Measurements from ENCODE around the gene SYCP2. TPM values are rescaled to one million over a fixed set of nuclear protein-coding genes. Genes with fewer than 3 reads are reported as not detected.

The SYCP2 gene
- total RNA-seq, 4 donors from 2014 or later: 1.9 to 8.5 (median 5.9) TPM

DNA sequence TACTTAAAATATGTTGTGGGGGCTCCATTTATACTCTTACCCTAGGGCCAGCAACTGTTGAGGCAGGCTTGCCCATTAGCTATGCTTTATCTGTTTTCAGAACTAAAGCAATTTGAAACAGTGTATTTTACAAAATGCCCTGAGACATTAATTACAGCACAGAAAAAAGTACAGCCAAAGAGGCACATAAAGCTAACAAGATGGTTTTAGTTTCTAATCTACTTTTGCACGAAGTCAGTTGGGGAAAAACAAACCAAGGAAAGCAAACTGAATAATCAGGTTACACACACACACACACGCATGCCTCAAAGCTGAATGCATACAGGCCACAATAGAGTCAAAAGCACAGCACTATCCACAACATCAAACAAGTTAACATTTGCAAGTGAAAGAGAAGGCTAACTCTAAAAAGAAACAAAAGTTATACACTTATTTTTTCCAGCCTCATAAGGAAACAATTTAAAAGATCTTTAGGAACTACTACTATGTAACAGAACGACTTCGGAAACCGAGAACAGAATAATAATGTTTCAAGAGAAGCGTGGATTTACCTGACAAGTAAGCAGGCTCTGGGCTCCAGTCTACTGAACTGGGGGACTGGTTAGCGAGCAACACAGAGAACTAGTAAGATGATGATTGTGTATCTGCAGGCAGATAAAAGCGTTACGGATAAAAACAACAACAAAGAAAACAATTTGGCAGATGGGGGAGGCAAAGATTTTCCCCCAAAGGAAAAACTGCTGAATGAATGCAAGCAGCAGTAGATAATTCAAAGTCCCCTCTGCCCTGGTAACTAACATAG lies 1.7 kb downstream of the SYCP2 start:
- H3K9me3 ChIP-seq: no peaks in the 10 kb centered on the region
- H3K27me3 ChIP-seq: no peaks in the 10 kb centered on the region
- DNase-seq: no peak
- H3K4me1 ChIP-seq: peaks cover 3 to 6% of the 10 kb centered on the region in 2 donors
- WGBS, 2 donors: 87% methylated on average over 9 of the region's 9 CpGs
- TF ChIP-seq POLR2A (IDR thresholded peaks at IDR 0.05): no peak
- TF ChIP-seq, protein P1, sequence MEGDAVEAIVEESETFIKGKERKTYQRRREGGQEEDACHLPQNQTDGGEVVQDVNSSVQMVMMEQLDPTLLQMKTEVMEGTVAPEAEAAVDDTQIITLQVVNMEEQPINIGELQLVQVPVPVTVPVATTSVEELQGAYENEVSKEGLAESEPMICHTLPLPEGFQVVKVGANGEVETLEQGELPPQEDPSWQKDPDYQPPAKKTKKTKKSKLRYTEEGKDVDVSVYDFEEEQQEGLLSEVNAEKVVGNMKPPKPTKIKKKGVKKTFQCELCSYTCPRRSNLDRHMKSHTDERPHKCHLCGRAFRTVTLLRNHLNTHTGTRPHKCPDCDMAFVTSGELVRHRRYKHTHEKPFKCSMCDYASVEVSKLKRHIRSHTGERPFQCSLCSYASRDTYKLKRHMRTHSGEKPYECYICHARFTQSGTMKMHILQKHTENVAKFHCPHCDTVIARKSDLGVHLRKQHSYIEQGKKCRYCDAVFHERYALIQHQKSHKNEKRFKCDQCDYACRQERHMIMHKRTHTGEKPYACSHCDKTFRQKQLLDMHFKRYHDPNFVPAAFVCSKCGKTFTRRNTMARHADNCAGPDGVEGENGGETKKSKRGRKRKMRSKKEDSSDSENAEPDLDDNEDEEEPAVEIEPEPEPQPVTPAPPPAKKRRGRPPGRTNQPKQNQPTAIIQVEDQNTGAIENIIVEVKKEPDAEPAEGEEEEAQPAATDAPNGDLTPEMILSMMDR (IDR thresholded peaks at IDR 0.05): no peak
- no peak overlapping the region for H3K27ac ChIP-seq
- H3K4me3 ChIP-seq (replicated peaks in 1 of 3): no peak overlapping the region
- H3K36me3 ChIP-seq: no peaks in the 10 kb centered on the region
- intact Hi-C loops (cut with DNase I): no loop called here

DNA sequence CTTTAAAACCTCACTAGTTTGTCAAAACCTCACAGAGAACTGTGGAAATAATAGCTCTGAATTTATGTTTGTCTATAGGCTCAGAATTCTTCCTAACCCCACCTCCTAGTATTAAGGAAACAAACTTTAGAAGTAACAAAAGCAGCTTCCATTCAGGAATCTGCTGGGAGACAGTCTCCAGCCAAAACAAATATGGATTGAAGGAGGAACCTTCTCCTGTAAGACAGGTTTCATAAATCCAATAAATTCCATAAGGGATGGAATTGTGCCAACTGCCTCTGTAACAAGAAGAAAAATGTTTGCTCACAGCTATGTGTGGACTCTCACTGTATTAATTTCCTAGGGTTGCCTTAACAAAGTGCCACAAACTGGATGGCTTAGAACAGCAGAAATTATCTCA lies 7.5 kb downstream of the SYCP2 start:
- no peaks in the 10 kb centered on the region for H3K9me3 ChIP-seq
- TF ChIP-seq, protein P1 (IDR thresholded peaks at IDR 0.05): no peak
- TF ChIP-seq POLR2A (IDR thresholded peaks at IDR 0.05): no peak
- no peaks in the 10 kb centered on the region for H3K36me3 ChIP-seq
- intact Hi-C loops (cut with DNase I): no loop called here
- no peaks in the 10 kb centered on the region for H3K27me3 ChIP-seq
- H3K27ac ChIP-seq: no peak overlapping the region
- DNase-seq: no peak
- no peaks in the 10 kb centered on the region for H3K4me1 ChIP-seq
- H3K4me3 ChIP-seq (replicated peaks in 1 of 3): no peak overlapping the region

DNA sequence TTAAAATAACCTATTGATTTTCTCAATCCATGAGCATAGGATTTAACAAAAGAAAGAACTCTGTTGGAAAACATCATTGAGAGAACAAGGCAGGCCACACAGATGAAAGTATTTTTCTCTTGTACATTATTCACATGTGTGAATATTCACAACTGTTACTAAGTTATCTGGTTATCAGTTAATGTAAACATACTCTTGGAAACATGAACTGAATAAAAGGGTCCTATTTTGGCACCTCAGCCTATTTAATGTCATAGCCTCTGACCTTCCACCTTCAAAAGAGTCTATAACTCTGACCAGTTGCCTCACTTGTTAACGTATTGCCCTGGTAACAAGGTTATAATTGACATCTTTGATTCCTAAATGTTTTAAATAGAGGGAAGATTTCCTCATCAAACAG lies 8.1 kb downstream of the SYCP2 start:
- intact Hi-C loops (cut with DNase I): no loop called here
- TF ChIP-seq POLR2A (IDR thresholded peaks at IDR 0.05): no peak
- TF ChIP-seq, protein P1 (IDR thresholded peaks at IDR 0.05): no peak
- WGBS, 2 donors: 82 to 94% methylated on average over 1 of the region's 1 CpG
- no peaks in the 10 kb centered on the region for H3K9me3 ChIP-seq
- no peaks in the 10 kb centered on the region for H3K4me1 ChIP-seq
- no peaks in the 10 kb centered on the region for H3K36me3 ChIP-seq
- no peaks in the 10 kb centered on the region for H3K27me3 ChIP-seq
- no peak for DNase-seq
- no peak overlapping the region for H3K4me3 ChIP-seq (replicated peaks in 1 of 3)
- no peak overlapping the region for H3K27ac ChIP-seq

DNA sequence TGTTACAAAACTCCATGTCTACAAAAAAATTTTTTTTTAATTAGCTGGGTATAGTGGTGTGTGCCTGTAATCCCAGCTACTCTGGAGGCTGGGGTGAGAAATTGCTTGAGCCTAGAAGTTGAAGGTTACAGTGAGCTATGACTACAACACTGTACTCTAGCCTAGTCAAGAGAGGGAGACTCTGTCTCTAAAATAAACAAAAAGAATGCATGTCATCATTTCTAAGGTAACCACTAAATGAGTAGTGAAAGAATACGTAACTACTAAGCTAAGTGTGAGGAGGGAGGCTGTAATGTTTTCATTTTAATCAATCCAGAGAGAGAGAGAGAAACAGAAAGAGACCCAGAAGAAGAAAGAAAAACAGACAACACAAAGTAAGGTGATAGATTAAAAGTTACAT lies 9.9 kb downstream of the SYCP2 start:
- Histone ChIP-seq H3K27ac (no peak overlapping the region), H3K36me3 (no peaks in the 10 kb centered on the region), H3K27me3 (no peaks in the 10 kb centered on the region), H3K4me3 (replicated peaks in 1 of 3) (no peak overlapping the region), H3K9me3 (no peaks in the 10 kb centered on the region), H3K4me1 (no peaks in the 10 kb centered on the region)
- no peak for DNase-seq
- intact Hi-C loops (cut with DNase I): no loop called here
- TF ChIP-seq POLR2A (IDR thresholded peaks at IDR 0.05): no peak
- WGBS, 2 donors: 91 to 97% methylated on average over 1 of the region's 1 CpG

DNA sequence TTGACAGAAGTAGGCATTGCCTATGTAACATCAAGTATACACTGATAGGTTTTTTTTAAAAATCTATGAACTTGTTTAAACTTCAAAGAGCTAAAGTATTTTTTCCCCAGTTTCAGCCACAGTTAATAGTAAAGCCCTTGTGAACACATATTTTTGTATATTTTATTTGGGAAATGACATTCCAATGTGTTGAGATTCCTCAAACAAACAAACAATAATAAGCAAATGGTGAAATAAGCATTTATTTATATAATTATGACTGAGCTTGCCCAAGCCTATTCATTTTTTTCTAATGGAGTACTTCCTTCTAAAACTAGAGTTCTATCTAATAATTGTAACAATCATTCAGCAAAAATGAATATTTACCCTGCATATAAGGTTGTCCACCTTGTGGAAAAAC lies 12.5 kb downstream of the SYCP2 start:
- intact Hi-C loops (cut with DNase I): no loop called here
- TF ChIP-seq, protein P1 (IDR thresholded peaks at IDR 0.05): no peak
- TF ChIP-seq POLR2A (IDR thresholded peaks at IDR 0.05): no peak
- H3K27ac ChIP-seq: no peak overlapping the region
- H3K4me1 ChIP-seq: no peaks in the 10 kb centered on the region
- H3K27me3 ChIP-seq: no peaks in the 10 kb centered on the region
- no peak for DNase-seq
- no peak overlapping the region for H3K4me3 ChIP-seq (replicated peaks in 1 of 3)
- no peaks in the 10 kb centered on the region for H3K36me3 ChIP-seq
- H3K9me3 ChIP-seq: no peaks in the 10 kb centered on the region
